Neural cell (in vitro differentiated cells): ENCODE results near the gene KASH5. TPM values are rescaled to one million over a fixed set of nuclear protein-coding genes. Genes with fewer than 3 reads are reported as not detected.
"Not testable (repeated sequence)": the region's sequence is repeated elsewhere in the genome, so short reads cannot be mapped to it uniquely, and the experiment has no call there.

Experiments
- H2AFZ ChIP-seq: fragments of 200-600, 300-800 bp; sonication (generic), shearing (Covaris generic); 2 replicates; pipeline ENCODE4 v1.6.0; 2014; ENCODE audit warnings: low read depth, mild to moderate bottlenecking, antibody characterized with exemption, low read length, moderate library complexity
- H3F3A ChIP-seq: fragments of 200-600 bp; shearing (Covaris generic); 2 replicates; pipeline ENCODE4 v1.6.1; 2016; ENCODE audit warnings: mild to moderate bottlenecking, moderate library complexity, mixed read lengths, antibody characterized with exemption, low read length; ENCODE audit not compliant: insufficient read depth, poor library complexity, severe bottlenecking
- H3K27ac ChIP-seq: fragments of 200-600, 300-800 bp; sonication (generic), shearing (Covaris generic); 2 replicates; pipeline ENCODE4 v1.5.1; 2014; ENCODE audit warnings: mild to moderate bottlenecking, low read length, moderate library complexity
- H3K27me3 ChIP-seq: fragments of 300-800, 200-600 bp; sonication (generic), shearing (Covaris generic); 2 replicates; pipeline ENCODE4 v1.6.0; 2014; ENCODE audit warnings: mild to moderate bottlenecking, low read depth, low read length, moderate library complexity; ENCODE audit not compliant: insufficient read depth
- H3K36me3 ChIP-seq: fragments of 300-800, 200-600 bp; sonication (generic), shearing (Covaris generic); 2 replicates; pipeline ENCODE4 v1.5.1; 2014; ENCODE audit warnings: mild to moderate bottlenecking, antibody characterized with exemption, low read length, moderate library complexity; ENCODE audit not compliant: insufficient read depth
- H3K4me2 ChIP-seq: fragments of 300-800, 200-600 bp; sonication (generic), shearing (Covaris generic); 2 replicates; pipeline ENCODE4 v1.6.0; 2014; ENCODE audit warnings: mild to moderate bottlenecking, low read length
- H3K4me3 ChIP-seq: fragments of 300-800, 200-600 bp; sonication (generic), shearing (Covaris generic); 2 replicates; pipeline ENCODE4 v1.5.1; 2014; ENCODE audit warnings: mild to moderate bottlenecking, low read length, moderate library complexity
- H3K79me2 ChIP-seq: fragments of 200-600 bp; shearing (Covaris generic); replicated peaks from 2 replicates; pipeline ENCODE4 v1.6.0; 2014; ENCODE audit warnings: mild to moderate bottlenecking, low read length, moderate library complexity; ENCODE audit not compliant: insufficient read depth
- H3K9ac ChIP-seq: fragments of 300-800, 200-600 bp; sonication (generic), shearing (Covaris generic); 2 replicates; pipeline ENCODE4 v1.6.1; 2016; ENCODE audit warnings: mild to moderate bottlenecking, low read length, mixed read lengths
- H3K9me2 ChIP-seq: fragments of 200-600 bp; shearing (Covaris generic); 2 replicates; pipeline ENCODE4 v1.6.1; 2016; ENCODE audit warnings: mild to moderate bottlenecking, low read length, mixed read lengths; ENCODE audit not compliant: insufficient read depth
- H3K9me3 ChIP-seq: fragments of 200-600, 300-800 bp; sonication (generic), shearing (Covaris generic); 2 replicates; pipeline ENCODE4 v1.6.1; 2016; ENCODE audit warnings: mild to moderate bottlenecking, mixed run types, low read length, moderate library complexity, mixed read lengths
- H4K20me1 ChIP-seq: fragments of 200-600 bp; shearing (Covaris generic); 2 replicates; pipeline ENCODE4 v1.6.1; 2016; ENCODE audit warnings: mild to moderate bottlenecking, mixed run types; ENCODE audit not compliant: insufficient read depth
- EP300 ChIP-seq: fragments of 450-650 bp; conservative IDR thresholded peaks from 2 replicates; pipeline ENCODE4 v1.6.1; 2014; ENCODE audit warnings: antibody characterized with exemption, mild to moderate bottlenecking, moderate library complexity; ENCODE audit not compliant: poor library complexity, severe bottlenecking
- EZH2 ChIP-seq: fragments of 200-600, 300-800 bp; shearing (Covaris generic), sonication (generic); IDR thresholded peaks from 2 replicates; pipeline ENCODE4 v1.6.1; 2014; ENCODE audit warnings: antibody characterized with exemption, low read length, borderline replicate concordance, mild to moderate bottlenecking; ENCODE audit not compliant: insufficient read depth, poor library complexity, severe bottlenecking
- MXI1 ChIP-seq: fragments of 450-650 bp; conservative IDR thresholded peaks from 2 replicates; pipeline ENCODE4 v1.6.1; 2014; ENCODE audit warnings: antibody characterized with exemption, mild to moderate bottlenecking; ENCODE audit not compliant: poor library complexity, severe bottlenecking
- POLR2AphosphoS5 ChIP-seq: IDR thresholded peaks from 2 replicates; pipeline ENCODE4 v1.6.1; 2012
- RAD21 ChIP-seq: fragments of 450-650 bp; conservative IDR thresholded peaks from 2 replicates; pipeline ENCODE4 v1.6.1; 2014; ENCODE audit warnings: antibody characterized with exemption, mild to moderate bottlenecking, moderate library complexity
- SMC3 ChIP-seq: fragments of 450-650 bp; conservative IDR thresholded peaks from 2 replicates; pipeline ENCODE4 v1.6.1; 2014; ENCODE audit warnings: antibody characterized with exemption, mild to moderate bottlenecking, moderate library complexity; ENCODE audit not compliant: poor library complexity
- TAF1 ChIP-seq: IDR thresholded peaks from 2 replicates; pipeline ENCODE4 v1.6.1; 2012; ENCODE audit warnings: low read depth
- polyA plus RNA-seq: library from polyadenylated mRNA; depleted of rRNA; stranded (reverse); fragments of >200 nt; gene quantifications from 2 replicates; pipeline ENCODE4 v1.2.3, GENCODE V29; 2014
- TF ChIP-seq, protein P1 (sequence below): IDR thresholded peaks from 2 replicates; pipeline ENCODE4 v1.6.1; 2012; ENCODE audit warnings: borderline replicate concordance
- TF ChIP-seq, protein P2 (sequence below): fragments of 450-650 bp; IDR thresholded peaks from 2 replicates; pipeline ENCODE4 v1.5.1; 2014; ENCODE audit warnings: antibody characterized with exemption, mild to moderate bottlenecking, moderate library complexity; ENCODE audit not compliant: poor library complexity, severe bottlenecking

Gene KASH5
- polyA plus RNA-seq, 1 donor from 2014 or later = 0.11 TPM

DNA sequence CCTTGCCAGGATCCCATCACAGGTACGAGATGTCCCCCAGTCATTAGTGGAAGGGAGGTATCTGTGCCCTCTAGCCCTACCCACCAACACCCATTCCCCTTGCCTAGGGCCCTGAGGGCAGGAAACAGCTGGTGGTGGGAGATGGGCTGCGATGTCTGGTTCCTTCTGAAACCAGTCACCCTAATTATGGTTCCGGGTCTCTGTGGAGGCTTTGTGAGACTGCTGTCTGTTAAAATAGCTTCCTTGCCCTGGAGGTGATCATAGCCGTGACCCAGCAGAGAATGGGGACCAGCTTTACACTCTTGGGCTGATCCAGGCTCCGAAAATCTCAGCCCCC lies 70.5 kb downstream of the KASH5 start:
- Histone ChIP-seq H3K36me3 (no peaks in the 10 kb centered on the region), H3K79me2 (no peaks in the 10 kb centered on the region), H3K9me2 (no peaks in the 10 kb centered on the region), H4K20me1 (no peaks in the 10 kb centered on the region), H3F3A (no peaks in the 10 kb centered on the region), H3K27ac (no peak overlapping the region), H3K4me2 (no peak overlapping the region), H3K9ac (no peak overlapping the region), H3K9me3 (no peaks in the 10 kb centered on the region), H3K4me3 (no peak overlapping the region), H3K27me3 (no peaks in the 10 kb centered on the region), H2AFZ (no peak overlapping the region)
- no peak for TF ChIP-seq EZH2
- TF ChIP-seq MXI1 = no peak
- no peak for TF ChIP-seq RAD21
- no peak for TF ChIP-seq POLR2AphosphoS5
- TF ChIP-seq SMC3 = no peak
- TF ChIP-seq EP300 = no peak
- TF ChIP-seq, protein P1, sequence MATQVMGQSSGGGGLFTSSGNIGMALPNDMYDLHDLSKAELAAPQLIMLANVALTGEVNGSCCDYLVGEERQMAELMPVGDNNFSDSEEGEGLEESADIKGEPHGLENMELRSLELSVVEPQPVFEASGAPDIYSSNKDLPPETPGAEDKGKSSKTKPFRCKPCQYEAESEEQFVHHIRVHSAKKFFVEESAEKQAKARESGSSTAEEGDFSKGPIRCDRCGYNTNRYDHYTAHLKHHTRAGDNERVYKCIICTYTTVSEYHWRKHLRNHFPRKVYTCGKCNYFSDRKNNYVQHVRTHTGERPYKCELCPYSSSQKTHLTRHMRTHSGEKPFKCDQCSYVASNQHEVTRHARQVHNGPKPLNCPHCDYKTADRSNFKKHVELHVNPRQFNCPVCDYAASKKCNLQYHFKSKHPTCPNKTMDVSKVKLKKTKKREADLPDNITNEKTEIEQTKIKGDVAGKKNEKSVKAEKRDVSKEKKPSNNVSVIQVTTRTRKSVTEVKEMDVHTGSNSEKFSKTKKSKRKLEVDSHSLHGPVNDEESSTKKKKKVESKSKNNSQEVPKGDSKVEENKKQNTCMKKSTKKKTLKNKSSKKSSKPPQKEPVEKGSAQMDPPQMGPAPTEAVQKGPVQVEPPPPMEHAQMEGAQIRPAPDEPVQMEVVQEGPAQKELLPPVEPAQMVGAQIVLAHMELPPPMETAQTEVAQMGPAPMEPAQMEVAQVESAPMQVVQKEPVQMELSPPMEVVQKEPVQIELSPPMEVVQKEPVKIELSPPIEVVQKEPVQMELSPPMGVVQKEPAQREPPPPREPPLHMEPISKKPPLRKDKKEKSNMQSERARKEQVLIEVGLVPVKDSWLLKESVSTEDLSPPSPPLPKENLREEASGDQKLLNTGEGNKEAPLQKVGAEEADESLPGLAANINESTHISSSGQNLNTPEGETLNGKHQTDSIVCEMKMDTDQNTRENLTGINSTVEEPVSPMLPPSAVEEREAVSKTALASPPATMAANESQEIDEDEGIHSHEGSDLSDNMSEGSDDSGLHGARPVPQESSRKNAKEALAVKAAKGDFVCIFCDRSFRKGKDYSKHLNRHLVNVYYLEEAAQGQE = no peak
- TF ChIP-seq, protein P2, sequence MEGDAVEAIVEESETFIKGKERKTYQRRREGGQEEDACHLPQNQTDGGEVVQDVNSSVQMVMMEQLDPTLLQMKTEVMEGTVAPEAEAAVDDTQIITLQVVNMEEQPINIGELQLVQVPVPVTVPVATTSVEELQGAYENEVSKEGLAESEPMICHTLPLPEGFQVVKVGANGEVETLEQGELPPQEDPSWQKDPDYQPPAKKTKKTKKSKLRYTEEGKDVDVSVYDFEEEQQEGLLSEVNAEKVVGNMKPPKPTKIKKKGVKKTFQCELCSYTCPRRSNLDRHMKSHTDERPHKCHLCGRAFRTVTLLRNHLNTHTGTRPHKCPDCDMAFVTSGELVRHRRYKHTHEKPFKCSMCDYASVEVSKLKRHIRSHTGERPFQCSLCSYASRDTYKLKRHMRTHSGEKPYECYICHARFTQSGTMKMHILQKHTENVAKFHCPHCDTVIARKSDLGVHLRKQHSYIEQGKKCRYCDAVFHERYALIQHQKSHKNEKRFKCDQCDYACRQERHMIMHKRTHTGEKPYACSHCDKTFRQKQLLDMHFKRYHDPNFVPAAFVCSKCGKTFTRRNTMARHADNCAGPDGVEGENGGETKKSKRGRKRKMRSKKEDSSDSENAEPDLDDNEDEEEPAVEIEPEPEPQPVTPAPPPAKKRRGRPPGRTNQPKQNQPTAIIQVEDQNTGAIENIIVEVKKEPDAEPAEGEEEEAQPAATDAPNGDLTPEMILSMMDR = no peak

DNA sequence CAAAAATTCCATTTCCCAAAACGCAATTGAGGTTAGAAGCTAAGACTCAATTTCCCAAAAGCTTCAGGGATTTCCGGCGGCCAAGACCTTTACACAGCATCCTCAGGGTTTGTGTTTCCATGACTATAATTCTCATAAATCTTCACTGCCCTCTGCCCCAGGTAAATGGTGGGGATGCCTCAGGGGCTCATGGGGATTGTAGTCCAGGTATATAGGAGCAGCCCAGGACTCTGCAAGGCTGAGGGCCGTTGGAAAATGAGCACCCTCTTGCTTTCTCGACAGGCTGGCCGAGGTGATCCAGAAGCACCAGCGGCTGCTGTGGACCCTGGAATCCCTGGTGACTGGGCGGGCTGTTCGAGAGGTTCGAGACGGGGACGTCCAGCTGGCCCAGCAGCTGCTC lies 71.3 kb downstream of the KASH5 start:
- no peak overlapping the region for H3K4me3 ChIP-seq
- H3K27me3 ChIP-seq = no peaks in the 10 kb centered on the region
- no peaks in the 10 kb centered on the region for H4K20me1 ChIP-seq
- no peaks in the 10 kb centered on the region for H3K36me3 ChIP-seq
- H3K9me2 ChIP-seq = no peaks in the 10 kb centered on the region
- no peak overlapping the region for H3K4me2 ChIP-seq
- no peak overlapping the region for H3K27ac ChIP-seq
- H3K9ac ChIP-seq = no peak overlapping the region
- H2AFZ ChIP-seq = no peak overlapping the region
- TF ChIP-seq EP300 = no peak
- no peak for TF ChIP-seq TAF1
- TF ChIP-seq, protein P2 = no peak
- no peak for TF ChIP-seq SMC3
- no peak for TF ChIP-seq EZH2
- TF ChIP-seq, protein P1 = no peak
- TF ChIP-seq POLR2AphosphoS5 = no peak
- no peak for TF ChIP-seq MXI1
- no peak for TF ChIP-seq RAD21
- no peaks in the 10 kb centered on the region for H3K79me2 ChIP-seq
- H3K9me3 ChIP-seq = no peaks in the 10 kb centered on the region
- no peaks in the 10 kb centered on the region for H3F3A ChIP-seq

DNA sequence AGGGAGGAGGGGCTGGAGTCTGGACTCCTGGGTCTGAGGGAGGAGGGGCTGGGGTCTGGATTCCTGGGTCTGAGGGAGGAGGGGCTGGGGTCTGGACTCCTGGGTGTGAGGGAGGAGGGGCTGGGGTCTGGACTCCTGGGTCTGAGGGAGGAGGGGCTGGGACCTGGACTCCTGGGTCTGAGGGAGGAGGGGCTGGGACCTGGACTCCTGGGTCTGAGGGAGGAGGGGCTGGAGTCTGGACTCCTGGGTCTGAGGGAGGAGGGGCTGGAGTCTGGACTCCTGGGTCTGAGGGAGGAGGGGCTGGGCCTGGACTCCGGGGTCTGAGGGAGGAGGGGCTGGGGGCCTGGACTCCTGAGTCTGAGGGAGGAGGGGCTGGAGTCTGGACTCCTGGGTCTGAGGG lies 73.1 kb downstream of the KASH5 start:
- not testable (repeated sequence) for H3K9me3 ChIP-seq, H3K9me2 ChIP-seq, H4K20me1 ChIP-seq, H3F3A ChIP-seq, H3K27ac ChIP-seq, H3K4me3 ChIP-seq, H3K4me2 ChIP-seq, H3K36me3 ChIP-seq, H3K79me2 ChIP-seq, H3K27me3 ChIP-seq, H3K9ac ChIP-seq, H2AFZ ChIP-seq
